GM18868 (cell line): Measurements from ENCODE around the gene AKAP5.

Experiments used
- ATAC-seq: cut with Tn5 transposase; IDR thresholded peaks from one replicate; pipeline ENCODE4 v1.9.1; 2021; ENCODE audit warnings: mild to moderate bottlenecking, moderate library complexity; ENCODE audit not compliant: unreplicated experiment

AKAP5 gene

DNA sequence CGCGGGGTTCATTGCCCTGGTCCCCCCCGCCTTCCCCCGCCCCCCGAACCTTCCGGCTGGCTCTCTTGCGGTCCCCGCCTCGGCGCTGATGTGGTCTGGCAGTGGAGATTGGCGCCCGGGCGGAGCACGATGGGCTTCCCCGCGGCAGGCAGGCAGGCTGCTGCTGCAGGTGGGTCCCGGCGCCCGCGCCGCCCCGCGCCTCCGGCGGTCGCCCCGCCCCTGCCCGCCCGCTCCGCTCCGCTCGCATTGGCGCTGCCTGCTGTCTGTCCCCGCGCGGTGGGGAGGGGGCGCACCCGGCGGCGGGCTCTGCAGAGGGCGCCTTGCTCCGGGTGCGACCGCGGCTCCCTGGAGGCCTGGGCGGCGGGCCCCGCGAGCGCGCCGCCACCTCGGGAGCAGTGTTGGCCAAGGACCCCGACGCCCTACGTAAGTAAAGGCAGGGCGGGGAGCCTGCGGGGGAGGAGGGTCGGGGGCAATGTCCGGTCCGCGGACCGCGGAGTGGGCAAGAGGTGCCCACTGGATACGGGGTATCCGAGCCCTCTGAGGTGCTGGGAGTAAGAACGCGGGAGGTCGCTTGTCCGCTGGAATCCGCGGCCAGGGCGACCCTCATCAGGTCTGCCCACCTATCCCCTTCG, at the start of gene AKAP5:
TSS of gene AKAP5 (plus strand) at position 309 of the 632 bp plus-strand sequence. CDS start 2,896 bp downstream, outside the sequence.
- peak; percentile 68 for ATAC-seq

GRCh38 chr14:64416348-64416932, 48.9 kb upstream of the AKAP5 start:
- ATAC-seq, result no peak

- ATAC-seq, result no peak
Observed at GRCh38 chr14:64417055-64417770, 48.1 kb upstream of the AKAP5 start.

DNA sequence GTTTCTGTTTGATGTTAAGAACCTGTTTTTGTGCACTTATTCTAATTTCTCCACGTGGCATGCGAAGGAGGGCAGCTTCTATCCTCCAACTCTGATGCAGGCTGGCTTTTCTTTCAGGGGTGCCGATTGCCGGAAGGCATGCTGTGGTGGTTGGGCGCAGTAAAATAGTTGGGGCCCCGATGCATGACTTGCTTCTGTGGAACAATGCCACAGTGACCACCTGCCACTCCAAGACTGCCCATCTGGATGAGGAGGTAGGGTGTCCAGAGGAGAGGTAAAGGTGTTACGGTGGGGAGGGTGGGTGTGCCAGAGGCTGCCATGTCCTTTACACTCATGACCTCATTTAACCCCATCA, 47.6 kb upstream of the AKAP5 start:
- no peak for ATAC-seq

DNA sequence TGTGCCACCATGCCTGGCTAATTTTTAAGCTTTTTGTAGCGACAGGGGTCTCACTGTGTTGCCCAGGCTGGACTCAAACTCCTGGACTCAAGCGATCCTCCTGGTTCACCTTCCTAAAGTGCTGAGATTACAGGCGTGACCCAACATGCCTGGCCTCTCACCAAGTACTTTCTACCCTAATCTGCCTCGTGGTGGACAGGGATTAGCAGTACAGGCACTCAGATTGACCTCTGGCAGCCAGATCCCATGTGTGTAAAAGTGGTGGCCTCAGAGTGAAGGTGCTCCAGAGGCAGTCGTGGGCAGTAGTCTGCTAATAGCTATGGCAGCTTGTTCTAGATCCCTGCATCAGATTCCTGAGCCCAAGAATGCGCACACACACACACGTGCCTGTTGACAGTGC, 46.3 kb upstream of the AKAP5 start:
- ATAC-seq, result no peak

DNA sequence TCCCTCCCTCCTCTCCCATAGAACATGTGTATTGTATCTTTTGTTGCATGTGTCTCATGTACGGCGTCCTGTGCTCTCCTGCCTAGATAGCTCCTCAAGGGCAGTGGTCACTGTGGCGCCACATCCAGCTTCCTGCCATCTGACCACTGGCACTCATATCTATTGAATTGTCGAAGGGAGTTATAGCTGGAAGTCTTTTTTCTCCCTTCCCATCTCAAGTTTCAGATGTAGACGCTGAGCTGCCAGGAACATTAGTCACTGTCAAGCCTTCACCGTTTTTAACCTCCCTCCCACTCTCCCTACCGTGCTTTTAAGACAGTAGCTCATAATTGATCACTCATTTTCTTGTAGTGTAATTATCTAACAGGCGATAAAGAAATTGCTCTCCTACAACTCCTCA, 44.1 kb upstream of the AKAP5 start:
- ATAC-seq, result no peak

DNA sequence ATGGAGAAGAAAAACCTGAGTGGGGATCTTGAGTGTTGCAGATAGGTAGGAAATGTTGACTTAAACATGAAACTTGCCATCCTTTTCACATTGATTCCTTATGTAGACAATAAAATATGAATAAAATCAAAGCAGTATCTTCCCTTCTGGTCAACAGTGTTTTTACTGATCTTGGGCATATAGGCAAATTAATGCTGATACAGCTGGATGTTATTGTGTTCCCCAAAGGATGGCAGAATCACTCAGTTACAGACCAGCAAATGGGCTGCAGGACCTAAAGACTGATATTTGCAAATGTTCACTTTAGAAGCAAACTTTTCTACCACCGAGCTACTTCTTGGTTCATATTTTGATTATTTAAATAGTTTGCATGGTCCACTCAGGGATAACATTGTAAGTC, 43.3 kb upstream of the AKAP5 start:
- ATAC-seq, result no peak

- ATAC-seq, result no peak
Observed at GRCh38 chr14:64422756-64423155, 42.5 kb upstream of the AKAP5 start.

DNA sequence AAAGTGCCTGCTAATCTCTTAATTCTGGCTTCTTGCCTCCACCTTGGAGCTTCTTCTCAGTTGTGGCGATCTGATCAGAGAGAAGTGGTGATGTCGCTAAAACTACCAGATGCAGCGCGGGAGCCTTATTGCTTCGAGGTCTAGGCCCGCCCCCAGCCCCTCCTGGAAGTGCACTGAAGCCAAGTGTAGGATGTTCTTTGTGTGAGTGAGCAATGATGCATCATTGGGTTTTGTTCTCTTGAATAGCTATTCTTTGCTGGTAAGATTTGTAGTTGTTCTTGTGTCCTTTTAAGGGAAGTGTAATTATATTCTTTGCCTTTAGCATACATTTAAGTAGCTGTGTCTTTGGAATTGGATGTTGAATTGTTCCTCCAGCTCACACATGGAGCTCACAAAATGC, 41.3 kb upstream of the AKAP5 start:
- no peak for ATAC-seq

DNA sequence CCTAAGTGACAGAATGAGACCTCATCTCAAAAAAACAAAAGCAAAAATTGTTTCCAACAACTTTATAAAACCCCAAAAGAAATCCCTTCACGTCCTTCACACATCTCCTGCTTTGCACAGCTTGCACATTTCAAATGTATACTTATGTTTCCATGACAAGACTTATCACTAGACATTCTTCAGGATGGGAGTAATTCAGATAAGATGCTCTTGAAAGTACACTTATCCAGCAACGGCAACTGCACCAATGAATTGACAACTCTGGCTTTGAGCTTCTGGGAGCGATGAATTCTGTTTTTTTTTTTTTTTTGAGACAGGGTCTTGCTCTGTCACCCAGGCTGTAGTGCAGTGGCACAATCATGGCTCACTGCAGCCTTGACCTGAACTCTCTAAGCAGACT, 30.8 kb upstream of the AKAP5 start:
- no peak for ATAC-seq

- ATAC-seq, result no peak
Observed at GRCh38 chr14:64438181-64438841, 27.0 kb upstream of the AKAP5 start.

GRCh38 chr14:64439141-64439540, 26.2 kb upstream of the AKAP5 start:
- no peak for ATAC-seq

GRCh38 chr14:64440494-64440893, 24.8 kb upstream of the AKAP5 start:
- no peak for ATAC-seq

DNA sequence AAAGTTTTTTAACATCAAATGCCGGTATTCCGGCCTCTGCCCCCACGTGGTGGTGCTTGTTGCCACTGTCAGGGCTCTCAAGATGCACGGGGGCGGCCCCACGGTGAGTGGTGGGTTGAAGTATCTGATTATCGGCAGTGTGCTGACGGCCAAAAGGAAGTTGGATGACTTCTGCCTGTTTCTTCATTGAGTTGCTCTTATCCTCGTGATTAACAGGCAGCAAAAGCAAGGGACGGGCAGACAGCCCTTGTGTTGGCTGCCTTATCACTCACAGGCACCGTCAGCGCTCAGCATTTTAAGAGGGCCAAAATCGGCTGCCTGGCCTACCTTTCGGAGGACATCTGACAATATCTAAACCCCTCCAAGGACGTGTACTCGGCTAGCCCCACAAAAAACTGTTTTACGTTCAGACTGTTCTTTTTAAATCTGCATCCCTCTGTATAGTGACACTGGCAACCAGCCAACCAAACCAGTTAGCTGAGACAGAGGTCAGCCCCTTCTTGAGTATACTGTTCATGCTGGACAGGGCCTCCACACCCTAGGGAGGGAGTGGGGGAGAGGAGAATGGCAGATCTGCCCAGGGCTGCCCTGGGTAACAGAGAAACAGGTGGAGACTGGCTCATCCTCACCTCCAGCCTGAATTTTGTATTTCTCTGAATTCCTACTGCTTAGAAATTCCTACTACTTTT, 22.9 kb upstream of the AKAP5 start:
- ATAC-seq, result no peak

DNA sequence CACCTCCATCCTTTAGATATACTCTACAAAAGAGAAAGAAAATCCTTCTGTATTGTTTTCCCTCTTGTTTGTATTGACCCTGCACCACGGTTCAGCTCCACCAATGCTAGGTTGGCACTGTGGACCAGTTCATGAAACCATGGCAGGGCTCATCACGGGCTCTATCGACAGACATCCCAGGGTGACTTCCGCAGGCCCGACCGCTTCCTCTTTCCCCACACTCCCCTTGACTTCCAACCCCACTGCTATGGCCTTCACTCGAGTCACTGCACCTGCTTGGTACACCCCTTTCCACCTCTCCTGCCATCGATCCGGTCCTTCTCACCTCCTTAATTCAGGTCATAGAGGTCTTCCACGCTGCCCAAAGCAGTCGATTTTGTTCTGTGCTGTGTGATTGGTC, 21.2 kb upstream of the AKAP5 start:
- no peak for ATAC-seq

GRCh38 chr14:64444984-64445845, 20.1 kb upstream of the AKAP5 start:
- peak; percentile 99 for ATAC-seq

- no peak for ATAC-seq
Observed at GRCh38 chr14:64447876-64448670, 17.2 kb upstream of the AKAP5 start.

GRCh38 chr14:64450255-64450654, 15.0 kb upstream of the AKAP5 start:
- no peak for ATAC-seq

GRCh38 chr14:64454671-64455070, 10.6 kb upstream of the AKAP5 start:
- ATAC-seq, result no peak
